ENCODE data around the gene NDUFA7.
"Not testable (repeated sequence)": the region's sequence is repeated elsewhere in the genome, so short reads cannot be mapped to it uniquely, and the experiment has no call there.

The NDUFA7 gene

DNA sequence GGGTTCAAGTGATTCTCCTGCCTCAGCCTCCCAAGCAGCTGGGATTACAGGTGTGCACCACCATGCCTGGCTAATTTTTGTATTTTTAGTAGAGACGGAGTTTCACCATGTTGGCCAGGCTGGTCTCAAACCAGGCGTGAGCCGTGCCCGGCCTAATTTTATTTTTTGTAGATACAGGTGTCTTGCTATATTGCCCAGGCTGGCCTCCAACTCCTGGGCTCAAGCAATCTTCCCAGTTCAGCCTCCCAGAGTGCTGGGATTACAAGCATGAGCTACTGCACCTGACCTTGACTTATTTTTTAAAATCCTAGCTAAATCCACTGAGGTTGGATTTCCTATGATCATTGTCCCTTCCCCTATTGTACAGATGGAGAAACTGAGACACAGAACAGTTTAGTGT, 20.3 kb upstream of the NDUFA7 start:
- DNase-seq (ENCODE audit: low read depth) = not testable (repeated sequence)

DNA sequence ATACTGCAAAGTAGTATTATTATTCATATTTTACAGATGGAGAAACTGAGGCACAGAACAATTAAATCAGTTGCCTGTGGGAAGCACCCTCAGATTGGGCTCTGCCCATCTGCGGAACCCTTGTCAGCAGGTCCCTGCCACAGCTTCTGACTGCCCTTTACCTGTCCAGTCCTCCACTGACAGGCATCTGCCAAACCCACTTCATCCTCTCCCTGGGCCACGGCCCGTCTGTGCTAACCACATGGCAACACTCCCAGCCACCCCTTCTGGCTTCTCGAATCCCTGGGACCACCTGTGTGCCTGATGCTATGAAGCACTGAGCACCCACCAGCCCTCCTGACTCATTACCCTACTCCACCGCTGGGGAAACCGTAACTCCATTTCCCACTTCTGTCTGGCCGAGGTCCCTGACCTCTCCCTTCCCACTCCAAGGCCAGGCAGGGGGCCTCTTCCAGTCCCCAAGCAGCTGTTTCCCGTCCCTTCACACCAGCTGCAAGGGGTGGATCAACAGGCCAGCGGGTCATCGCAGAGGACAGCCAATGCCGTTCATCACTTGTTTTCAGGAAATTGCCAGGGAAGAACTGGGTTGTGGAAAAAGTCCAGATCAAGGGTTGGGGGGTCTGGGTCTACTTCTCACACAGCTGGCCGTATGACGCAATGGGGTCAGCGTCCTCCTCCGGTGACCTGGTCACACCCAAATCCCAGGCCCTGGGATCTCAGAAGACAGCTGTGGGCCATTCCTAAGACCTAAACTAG, 19.3 kb upstream of the NDUFA7 start:
- no peak for DNase-seq (ENCODE audit: low read depth)

GRCh38 chr19:8338835-8339234, 17.7 kb upstream of the NDUFA7 start:
- DNase-seq (ENCODE audit: low read depth) = no peak

DNA sequence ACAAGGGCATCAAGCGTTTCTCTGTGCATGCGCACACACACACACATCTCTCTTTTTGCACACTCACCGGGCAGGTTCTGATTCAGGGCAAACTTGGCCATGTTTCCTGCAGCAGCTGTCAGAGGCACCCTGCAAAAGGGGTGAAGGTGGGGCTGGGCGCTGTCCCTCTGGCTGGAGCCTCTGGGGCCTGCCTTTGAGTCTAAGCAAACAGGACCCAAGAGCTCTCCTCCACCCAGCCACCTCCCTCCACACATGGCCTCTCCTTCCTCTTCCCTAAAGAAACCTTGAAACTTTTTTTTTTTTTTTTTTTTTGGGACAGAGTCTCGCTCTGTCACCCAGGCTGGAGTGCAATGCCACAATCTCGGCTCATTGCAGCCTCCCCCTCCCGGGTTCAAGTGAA, 16.6 kb upstream of the NDUFA7 start:
- DNase-seq (ENCODE audit: low read depth) = no peak

GRCh38 chr19:8336660-8337059, 15.5 kb upstream of the NDUFA7 start:
- DNase-seq (ENCODE audit: low read depth) = no peak

DNA sequence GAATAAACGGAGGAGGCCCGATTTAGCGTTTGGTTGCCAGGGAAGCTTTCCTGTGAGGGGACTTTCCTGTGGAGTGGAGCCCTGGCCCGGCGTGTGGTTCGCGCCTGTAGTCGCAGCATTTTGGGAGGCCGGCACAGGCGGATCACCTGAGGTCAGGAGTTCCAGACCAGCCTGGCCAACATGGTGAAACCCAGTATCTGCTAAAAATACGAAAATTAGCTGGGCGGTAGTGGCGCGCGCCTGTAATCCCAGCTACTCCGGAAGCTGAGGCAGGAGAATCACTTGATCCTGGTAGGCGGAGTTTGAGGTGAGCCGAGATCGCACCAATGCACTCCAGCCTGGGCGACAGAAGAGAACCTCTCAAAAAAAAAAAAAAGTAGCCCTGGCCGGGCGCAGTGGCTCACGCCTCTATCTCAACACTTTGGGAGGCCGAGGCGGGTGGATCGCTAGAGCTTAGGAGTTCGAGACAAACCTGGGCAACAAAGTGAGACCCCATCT, 14.9 kb upstream of the NDUFA7 start:
- DNase-seq (ENCODE audit: low read depth) = no peak

- no peak for DNase-seq (ENCODE audit: low read depth)
Measured at GRCh38 chr19:8335343-8336071, 14.3 kb upstream of the NDUFA7 start.

DNA sequence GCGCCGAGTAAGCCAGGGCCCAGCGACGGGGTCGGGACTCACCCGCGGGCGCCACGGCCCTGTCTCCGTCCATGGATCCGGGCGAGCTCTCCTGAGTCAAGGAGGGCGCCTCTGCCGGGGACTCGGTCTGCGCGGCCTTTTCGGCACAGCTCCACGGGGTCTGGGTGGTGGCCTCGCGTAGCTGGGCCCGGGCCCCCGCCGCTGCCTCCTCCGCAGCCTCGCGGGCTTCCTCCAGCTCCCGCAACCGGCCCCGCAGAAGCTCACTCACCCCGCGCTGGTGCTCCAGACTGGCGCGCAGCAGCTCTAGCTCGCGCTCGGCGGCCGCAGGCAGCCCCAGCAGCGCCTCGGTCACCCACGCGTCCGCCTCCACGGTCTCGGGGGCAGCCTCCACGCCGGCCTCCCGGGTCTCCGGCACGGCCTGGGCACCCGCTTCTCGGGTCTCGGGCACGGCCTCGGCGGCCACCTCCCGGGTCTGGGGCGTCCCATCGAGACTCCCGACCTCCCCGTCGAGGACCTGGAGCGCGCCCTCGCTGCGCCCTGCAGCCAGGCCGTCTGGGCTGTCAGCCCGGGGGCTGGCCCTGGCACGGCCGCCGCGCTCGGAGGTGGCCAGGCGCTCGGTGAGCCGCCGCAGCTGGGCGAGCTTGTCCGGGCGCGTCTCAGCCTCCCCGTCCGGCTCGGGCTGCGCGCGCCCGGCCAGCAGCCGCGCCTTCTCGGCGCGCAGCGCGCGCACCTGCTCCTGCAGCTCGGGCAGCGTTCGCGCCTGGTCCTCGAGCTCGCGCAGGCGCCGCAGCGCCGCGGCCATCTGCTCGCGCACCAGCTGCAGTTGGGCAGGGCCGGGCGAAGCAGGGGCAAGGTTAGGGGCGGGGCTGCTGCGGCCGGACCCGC, 13.5 kb upstream of the NDUFA7 start:
- no peak for DNase-seq (ENCODE audit: low read depth)

DNA sequence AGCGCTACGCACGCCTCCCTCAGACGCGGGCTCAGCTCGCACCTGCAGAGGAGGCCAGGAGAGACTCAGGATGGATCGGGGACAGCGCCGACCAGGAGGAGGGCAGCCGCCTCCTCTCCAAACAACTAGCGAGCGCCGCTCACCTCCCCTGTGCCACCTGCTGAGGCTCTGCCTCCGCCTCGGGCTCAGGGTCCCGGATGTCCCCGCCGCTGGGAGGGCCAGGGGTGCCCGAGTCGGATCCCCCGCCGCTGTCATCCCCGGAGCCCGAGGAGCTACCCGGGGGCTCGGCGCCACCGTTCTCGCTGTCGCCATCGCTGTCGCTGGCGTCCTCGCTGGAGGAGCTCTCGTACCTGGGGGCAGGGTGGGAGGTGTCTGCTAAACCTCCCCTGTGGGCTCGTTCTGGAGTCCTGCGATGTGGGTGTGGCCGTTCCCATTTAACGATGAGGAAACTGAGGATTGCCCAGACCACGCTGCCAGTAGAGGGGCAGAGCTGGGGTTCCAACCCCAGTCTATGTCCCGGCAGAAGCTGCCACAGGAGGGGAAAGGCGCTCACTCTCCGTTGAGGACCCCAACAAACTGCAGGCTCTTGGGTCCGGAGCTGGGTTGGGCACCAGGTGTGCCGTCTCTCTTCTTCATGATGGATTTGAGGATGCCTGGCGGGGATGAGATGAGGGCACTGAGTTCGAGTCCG, 12.7 kb upstream of the NDUFA7 start:
- DNase-seq (ENCODE audit: low read depth) = no peak

GRCh38 chr19:8332976-8333766, 12.0 kb upstream of the NDUFA7 start:
- DNase-seq (ENCODE audit: low read depth) = no peak

- no peak for DNase-seq (ENCODE audit: low read depth)
Measured at GRCh38 chr19:8331263-8331845, 10.2 kb upstream of the NDUFA7 start.

- no peak for DNase-seq (ENCODE audit: low read depth)
Measured at GRCh38 chr19:8329996-8330395, 8.8 kb upstream of the NDUFA7 start.

DNA sequence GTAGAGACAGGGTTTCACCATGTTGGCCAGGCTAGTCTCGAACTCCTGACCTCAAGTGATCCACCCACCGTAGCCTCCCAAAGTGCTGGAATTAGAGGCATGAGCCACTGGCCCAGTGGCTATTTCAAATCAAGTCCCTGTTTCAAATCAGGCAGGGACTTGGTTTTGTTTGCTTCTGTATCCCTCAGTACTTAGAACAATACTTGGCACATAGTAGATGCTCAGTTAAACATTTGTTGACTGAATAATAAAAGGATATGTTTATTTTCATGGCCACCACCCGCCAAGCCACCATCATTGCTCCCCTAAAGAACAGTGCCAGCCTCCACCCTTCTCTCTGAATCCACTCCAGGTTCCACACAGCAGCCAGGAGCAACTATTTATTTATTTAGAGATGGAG, 4.3 kb upstream of the NDUFA7 start:
- no peak for DNase-seq (ENCODE audit: low read depth)

DNA sequence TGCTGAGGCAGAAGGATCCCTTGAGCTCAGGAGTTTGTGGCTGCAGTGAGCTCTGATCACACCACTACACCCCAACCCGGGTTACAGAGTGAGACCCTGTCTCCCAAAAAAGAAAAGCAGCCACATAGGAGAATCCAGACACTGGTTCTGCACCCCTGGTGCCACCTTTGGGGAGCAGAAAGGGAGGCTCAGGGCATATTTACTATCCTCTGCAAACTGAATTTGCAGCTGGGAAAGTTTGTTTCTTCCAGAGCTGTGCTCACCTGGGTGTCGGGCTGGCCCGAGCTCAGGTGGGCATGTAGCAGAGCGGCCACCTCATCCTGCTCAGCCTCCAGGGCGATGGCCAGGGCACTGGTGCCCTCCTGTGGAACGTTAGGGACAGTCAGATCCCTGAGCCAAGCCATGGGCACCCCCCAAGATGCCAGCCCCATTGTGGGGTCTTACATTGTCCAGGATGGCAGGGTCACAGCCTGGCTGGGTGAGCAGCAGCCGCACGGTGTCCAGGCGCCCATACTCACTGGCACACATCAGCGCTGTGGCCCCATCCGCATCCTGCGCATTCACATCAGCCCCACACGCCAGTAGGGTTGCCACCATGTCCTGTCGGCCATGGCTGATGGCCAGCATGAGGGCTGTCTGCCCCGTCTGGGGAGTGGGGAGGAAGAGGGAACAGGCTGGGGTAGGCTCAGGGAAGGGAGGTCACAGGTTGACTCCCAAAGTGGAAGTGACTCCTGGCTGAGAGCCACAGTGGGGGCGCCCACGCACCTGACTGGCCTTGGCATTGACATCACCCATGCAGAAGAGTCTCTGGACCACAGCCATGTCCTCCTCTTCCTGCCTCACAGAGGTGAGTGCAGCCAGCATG, 3.2 kb upstream of the NDUFA7 start:
- DNase-seq (ENCODE audit: low read depth) = no peak

- DNase-seq (ENCODE audit: low read depth) = no peak
Measured at GRCh38 chr19:8323781-8324185, 2.6 kb upstream of the NDUFA7 start.

DNA sequence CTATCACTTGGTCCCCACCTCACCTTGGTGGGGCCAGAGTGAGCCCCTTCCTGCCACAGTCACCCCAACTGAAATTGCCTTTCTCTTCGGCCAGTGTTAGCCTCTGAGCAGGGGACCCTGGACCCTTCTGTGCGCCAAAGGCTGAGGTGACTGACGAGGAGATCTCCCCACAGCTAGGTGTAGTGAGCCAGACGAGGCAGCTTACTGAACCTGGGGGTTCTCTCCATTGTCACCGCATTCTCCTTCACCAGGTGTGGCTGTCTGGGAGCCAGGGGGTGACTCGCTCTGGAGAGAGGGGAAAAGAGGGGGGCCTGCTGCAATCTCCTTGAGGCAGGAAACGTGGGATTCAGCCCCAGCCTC, 1.4 kb upstream of the NDUFA7 start:
- DNase-seq (ENCODE audit: low read depth) = no peak

- DNase-seq (ENCODE audit: low read depth) = no peak
Measured at GRCh38 chr19:8321986-8322637, 937 bp upstream of the NDUFA7 start.

- no peak for DNase-seq (ENCODE audit: low read depth)
Measured at GRCh38 chr19:8320564-8321066, 560 bp downstream of the NDUFA7 start.
